ENCODE results near the gene CFAP119.

GRCh38 chr16:30762991-30763725, 1.3 kb upstream of the CFAP119 start:
- TF ChIP-seq POLR2A (IDR thresholded peaks at IDR 0.05; ENCODE audit: low read depth, low read length) (no peak), POLR2AphosphoS5 (IDR thresholded peaks at IDR 0.05; ENCODE audit: low read depth, low read length) (no peak), TAF1 (IDR thresholded peaks at IDR 0.05; ENCODE audit: low read depth, low read length) (no peak), SPI1 (IDR thresholded peaks at IDR 0.05; ENCODE audit: low read depth, low read length) (no peak), PAX5 (IDR thresholded peaks at IDR 0.05; ENCODE audit: insufficient read depth, low read length, severe bottlenecking) (no peak), POU2F2 (IDR thresholded peaks at IDR 0.05; ENCODE audit: low read depth, low read length) (no peak)
